DOHH2 (cell line): ENCODE results near the gene FXR2.

ENCODE experiments used
- EZH2phosphoT487 ChIP-seq: fragments of 200-600 bp; sonication (generic); IDR thresholded peaks from 2 replicates; pipeline ENCODE4 v1.6.1; 2017; ENCODE audit warnings: borderline replicate concordance, mild to moderate bottlenecking, antibody characterized with exemption, low read length, moderate library complexity, mixed read lengths
- TF ChIP-seq, protein P1 (sequence below): fragments of 200-600 bp; sonication (generic); IDR thresholded peaks from one replicate; pipeline ENCODE4 v1.5.1; 2014; ENCODE audit warnings: antibody characterized with exemption, mild to moderate bottlenecking, low read depth, low read length; ENCODE audit not compliant: poor library complexity, severe bottlenecking

DNA sequence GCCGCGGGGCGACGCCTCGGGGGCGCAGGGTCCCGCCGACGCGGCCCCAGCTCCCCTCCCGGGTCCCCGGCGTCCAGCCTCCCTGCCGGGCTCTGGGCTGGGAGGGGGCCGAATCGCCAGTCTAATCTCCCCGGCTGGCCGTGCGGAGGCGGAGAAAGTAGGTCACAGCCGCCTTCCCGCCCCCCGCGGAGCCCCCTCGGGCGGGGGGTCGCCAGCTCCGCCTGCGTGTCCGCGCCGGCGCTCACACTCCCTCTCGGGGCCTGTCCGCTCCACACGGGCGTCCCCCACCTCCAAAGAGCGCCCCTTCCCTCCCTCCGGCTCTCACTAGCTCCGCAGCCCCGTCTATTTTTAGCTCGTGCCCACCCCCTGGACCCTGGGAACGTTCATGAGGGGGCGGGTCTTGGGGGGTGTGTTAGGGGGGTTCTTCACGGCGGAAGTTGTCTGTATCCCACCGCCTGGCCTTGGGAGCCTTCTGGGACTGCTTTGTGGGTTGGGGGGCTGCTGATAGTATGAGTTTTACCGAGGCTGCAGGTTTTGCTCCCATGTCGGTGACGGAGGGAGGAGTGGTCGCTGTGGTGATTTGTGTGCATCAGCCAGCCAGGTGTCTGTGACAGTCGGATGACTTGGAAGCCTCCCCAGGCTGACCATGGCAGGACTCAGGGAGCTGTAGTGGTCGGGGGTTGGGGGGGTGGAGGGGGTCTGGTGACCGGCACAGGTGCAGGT is 37.1 kb upstream of the FXR2 start:
- TF ChIP-seq, protein P1, sequence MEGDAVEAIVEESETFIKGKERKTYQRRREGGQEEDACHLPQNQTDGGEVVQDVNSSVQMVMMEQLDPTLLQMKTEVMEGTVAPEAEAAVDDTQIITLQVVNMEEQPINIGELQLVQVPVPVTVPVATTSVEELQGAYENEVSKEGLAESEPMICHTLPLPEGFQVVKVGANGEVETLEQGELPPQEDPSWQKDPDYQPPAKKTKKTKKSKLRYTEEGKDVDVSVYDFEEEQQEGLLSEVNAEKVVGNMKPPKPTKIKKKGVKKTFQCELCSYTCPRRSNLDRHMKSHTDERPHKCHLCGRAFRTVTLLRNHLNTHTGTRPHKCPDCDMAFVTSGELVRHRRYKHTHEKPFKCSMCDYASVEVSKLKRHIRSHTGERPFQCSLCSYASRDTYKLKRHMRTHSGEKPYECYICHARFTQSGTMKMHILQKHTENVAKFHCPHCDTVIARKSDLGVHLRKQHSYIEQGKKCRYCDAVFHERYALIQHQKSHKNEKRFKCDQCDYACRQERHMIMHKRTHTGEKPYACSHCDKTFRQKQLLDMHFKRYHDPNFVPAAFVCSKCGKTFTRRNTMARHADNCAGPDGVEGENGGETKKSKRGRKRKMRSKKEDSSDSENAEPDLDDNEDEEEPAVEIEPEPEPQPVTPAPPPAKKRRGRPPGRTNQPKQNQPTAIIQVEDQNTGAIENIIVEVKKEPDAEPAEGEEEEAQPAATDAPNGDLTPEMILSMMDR = no peak
- no peak for TF ChIP-seq EZH2phosphoT487
